GM18909 (cell line): Measurements from ENCODE around the gene UGT2A1.
"Not testable (repeated sequence)": the region's sequence is repeated elsewhere in the genome, so short reads cannot be mapped to it uniquely, and the experiment has no call there.

Source experiments
- ATAC-seq: cut with Tn5 transposase; IDR thresholded peaks from one replicate; pipeline ENCODE4 v1.9.1; 2021; ENCODE audit warnings: mild to moderate bottlenecking; ENCODE audit not compliant: unreplicated experiment, poor library complexity

UGT2A1 gene

GRCh38 chr4:69653147-69653546, at the start of gene UGT2A1:
UGT2A1 (minus strand) TSS chr4:69653247; CDS start chr4:69647644, 5,603 bp downstream.
- no peak for ATAC-seq

DNA sequence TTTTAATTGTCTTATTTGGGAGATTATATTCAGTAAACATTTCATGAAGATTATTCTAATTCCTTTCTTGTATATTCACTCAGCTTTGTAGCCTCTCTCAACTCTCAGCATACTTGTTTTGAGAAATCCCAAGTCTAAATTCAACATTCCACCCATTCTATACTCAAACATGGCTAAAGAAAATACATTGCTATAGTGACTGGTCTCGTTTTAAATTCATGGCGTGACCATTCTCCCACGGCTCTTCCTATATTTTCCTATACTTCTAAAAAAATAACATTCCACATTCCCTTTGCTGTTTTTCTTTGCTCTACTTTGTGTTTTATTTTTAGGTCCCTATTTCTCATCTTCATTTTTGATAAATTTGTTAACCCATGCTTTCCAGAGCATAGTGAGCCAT, 49.2 kb upstream of the UGT2A1 start:
- ATAC-seq, result no peak

DNA sequence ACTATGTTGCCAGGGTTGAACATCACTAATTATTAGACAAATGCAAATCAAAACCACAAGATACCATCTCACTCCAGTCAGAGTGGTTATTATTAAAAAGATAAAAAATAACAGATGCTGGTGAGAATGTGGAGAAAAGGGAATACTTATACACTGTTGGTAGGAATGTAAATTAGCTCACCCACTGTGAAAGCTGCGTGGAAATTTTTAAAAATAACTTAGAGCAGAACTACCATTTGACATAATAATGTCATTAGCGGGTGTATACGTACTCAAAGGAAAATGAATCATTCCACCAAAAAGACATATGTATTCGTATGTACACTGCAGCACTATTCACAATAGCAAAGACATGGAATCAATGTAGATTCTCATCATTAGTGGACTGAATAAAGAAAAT, 48.6 kb upstream of the UGT2A1 start:
- ATAC-seq, result no peak

- no peak for ATAC-seq
Measured at GRCh38 chr4:69697536-69698242, 44.6 kb upstream of the UGT2A1 start.

- ATAC-seq, result peak; percentile 57
Measured at GRCh38 chr4:69689599-69689998, 36.6 kb upstream of the UGT2A1 start.

DNA sequence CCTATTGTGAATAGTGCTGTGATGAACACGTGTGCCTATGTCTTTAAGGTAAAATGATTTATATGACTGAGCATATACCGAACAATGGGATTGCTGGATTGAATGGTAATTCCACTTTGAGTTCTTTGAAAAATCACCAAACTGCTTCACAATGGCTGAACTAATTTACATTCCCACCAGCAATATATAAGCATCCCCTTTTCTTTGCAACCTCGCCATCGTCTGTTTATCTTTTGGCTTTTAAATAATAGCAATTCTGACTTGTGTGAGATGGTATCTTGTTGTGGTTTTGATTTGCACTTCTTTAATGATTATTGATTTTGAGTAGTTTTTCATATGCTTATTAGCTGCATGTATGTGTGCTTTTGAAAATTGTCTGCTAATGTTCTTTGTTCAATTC, 31.8 kb upstream of the UGT2A1 start:
- no peak for ATAC-seq

DNA sequence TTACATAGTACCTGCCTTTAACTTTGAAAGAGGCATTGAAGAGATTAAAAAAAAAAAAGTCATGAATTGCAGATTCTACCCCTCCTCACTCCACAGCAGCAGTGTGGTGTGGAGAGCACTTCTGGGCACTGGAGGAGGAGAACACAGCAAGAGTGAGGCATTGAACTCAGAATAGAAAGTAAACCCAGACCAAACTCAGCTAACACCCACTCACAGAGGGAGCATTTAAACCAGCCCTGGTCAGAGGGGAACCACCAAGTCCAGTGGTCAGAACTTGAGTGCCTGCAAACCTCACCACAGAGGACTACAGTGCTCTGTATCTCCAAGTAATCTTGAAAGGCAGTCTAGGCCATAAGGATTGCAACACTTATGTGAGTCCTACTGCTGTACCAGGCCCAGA, 15.6 kb upstream of the UGT2A1 start:
- ATAC-seq, result no peak

GRCh38 chr4:69664009-69664408, 11.0 kb upstream of the UGT2A1 start:
- not testable (repeated sequence) for ATAC-seq

DNA sequence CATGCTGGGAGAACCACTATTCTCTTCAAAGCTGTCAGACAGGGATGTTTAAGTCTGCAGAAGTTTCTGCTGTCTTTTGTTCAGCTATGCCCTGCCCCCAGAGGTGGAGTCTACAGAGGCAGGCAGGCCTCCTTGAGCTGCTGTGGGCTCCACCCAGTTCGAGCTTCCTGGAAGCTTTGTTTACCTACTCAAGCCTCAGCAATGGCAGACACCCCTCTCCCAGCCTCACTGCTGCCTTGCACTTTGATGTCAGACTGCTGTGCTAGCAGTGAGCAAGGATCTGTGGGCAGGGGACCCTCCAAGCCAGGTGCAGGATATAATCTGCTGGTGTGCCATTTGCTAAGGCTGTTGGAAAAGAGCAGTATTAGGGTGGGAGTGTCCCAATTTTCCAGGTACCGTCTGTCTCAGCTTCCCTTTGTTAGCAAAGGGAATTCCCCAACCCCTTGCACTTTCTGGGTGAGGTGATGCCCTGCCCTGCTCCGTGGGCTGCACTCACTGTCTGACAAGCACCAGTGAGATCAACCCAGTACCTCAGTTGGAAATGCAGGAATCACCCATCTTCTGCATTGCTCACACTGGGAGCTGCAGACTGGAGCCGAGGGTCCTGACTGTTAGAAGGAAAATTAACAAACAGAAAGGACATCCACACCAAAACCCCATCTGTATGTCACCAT, 8.2 kb upstream of the UGT2A1 start:
- ATAC-seq, result not testable (repeated sequence)

GRCh38 chr4:69658133-69658532, 5.1 kb upstream of the UGT2A1 start:
- no peak for ATAC-seq

DNA sequence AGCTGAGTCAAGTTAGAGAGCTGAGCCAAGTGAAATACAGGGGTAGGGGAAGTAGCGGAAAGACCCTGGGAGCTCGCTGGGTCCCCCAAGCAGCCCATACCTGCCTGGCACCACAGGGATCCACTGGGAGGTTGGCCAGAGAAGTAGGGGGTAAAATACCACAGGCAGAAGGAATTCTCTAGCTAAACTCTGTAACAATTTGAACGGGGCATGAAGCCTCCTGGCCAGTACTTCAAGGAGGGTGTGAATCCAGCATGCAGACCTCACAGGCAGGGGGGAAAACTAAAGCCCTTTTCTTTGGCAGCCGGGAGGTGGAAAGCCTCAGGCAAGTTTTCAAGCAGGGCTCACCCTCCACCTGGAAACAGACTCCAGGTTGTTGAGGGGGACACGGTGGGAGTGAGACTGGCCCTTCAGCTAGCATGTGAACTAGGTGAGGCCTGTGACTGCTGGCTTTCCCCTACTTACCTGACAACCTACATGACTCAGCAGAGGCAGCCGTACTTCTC, 3.7 kb upstream of the UGT2A1 start:
- no peak for ATAC-seq

GRCh38 chr4:69650872-69651271, 2.2 kb downstream of the UGT2A1 start:
- ATAC-seq, result no peak

GRCh38 chr4:69649629-69650028, 3.4 kb downstream of the UGT2A1 start:
- ATAC-seq, result no peak

DNA sequence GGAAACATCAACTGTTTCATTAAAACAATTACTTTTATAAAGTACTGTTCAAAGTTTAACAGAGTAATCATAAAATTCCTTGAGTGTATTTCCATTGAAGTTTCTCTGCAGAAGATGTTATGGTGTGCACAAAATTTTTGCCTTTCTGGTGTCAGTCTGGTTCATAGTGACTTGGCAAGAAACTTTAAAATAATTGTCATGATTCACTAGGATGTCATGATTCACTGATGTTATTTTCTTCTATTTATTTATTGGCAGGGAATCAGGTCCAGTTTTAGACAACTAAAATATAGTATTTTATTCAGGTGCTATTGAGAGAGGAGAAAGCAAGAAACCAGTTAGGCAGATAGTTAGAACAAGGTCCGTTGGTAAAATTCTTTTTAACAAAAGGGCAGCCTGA, 3.8 kb downstream of the UGT2A1 start:
- ATAC-seq, result no peak

GRCh38 chr4:69642961-69643360, 10.1 kb downstream of the UGT2A1 start:
- no peak for ATAC-seq

DNA sequence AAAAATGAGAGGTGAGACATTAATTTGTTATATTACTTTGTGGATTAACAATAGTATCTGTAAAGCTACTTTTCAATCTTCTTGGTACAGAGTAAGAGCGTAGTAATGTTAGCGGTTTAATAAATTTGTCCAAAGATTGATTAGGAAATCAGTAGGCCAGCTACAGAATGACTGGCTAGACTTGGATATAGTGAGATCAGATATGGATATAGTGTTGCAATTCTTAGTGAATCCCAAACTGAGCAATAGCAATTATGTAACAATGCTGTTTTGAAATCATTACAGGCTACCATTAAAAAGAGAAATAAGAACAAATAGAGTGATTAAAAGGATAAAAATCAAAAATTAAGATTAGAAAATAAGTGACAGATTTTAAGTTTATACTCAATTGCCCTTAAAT, 12.8 kb downstream of the UGT2A1 start:
- ATAC-seq, result no peak

GRCh38 chr4:69639542-69639941, 13.5 kb downstream of the UGT2A1 start, which contains the start of gene UGT2A2:
UGT2A2 (minus strand) TSS chr4:69639642; CDS start chr4:69639640, 2 bp downstream.
- ATAC-seq, result no peak

DNA sequence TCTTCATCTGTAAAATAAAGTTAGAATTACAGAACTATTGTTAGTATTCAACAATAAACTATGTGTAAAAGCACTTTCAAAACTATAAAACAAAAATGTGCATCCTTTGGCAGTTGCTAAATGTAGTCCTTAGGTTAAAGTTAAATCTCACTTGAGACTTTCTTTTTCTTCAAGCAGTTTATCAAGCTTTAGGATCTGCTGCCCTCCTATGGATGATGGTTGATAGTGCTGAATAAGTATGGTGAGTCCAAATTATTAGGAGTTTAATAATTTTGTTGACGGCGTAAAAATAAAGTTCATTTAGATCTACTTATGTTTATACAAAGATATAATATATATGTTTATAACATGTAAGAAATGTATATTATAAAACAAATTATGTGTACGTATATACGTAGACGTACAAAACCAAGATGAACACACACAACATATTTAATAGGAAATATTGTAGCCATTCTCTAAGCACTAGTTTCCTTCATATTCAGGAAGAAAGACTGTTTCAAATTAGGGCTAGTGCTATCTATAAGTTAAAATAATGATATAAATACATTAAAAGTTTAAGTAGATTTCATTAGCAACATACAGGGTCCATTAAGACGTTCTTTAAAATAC, 35.9 kb downstream of the UGT2A1 start:
- no peak for ATAC-seq

DNA sequence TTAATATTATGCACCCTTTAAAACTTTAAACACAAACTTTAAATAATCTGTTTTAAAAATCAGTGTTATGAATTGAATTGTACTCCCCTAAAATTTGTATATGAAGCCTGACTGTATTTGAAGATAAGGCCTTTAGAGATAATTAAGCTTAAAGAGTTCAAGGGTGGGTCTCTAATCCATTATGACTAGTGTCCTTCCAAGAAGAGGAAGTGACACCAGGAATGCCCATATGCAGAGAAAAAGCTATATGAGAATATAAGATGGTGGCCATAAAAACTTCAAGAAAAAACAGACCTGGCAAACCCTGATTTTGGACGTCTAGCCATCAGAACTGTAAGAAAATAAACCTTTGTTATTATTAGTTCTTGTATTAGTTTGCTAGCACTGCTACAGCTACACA, 42.6 kb downstream of the UGT2A1 start:
- ATAC-seq, result no peak

DNA sequence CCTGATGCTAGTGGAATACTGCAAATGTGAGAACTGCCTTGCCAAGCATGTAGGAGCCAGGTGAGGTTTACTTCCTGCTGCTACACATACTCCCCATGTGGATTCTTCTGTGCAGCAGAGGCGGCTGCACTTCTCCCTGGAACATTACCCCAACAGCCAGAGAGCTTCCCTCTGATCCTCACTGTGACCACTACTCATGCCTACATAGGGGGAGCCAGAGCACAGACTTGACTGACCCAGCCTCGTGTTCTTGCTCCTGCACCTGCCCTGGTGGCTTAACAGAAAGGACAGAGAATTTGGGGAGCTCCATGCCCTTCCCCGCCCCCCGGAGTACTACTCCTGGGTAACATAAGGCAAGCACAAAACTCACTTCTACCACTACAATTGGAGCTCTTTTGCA, 52.0 kb downstream of the UGT2A1 start:
- no peak for ATAC-seq

DNA sequence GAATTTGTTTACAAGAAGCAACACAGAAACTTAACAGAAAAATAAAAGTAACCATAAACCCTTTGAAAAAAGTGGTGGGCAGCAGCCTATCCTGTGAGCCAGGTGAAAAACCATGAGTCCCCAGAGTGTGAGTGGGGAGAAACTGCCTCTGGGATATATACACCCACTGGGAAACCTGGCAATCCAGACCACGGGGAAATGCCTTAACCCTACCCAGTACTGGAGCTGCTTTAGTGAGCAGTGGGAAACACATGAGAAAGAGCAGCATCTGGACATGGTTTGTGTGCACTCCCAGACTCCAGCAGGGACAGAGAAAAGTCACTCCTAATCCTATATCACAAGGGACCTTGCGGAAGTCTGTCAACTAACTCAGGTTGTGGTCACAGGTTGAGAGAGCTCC, 53.0 kb downstream of the UGT2A1 start:
- ATAC-seq, result no peak
